OCI-LY1 (cell line): ENCODE results near the gene SPAG9.

ENCODE experiments used
- CTCF ChIP-seq: fragments of 200-600 bp; sonication (generic), shearing (Covaris generic); IDR thresholded peaks from 2 replicates; pipeline ENCODE4 v1.5.1; 2017; ENCODE audit warnings: mild to moderate bottlenecking, antibody characterized with exemption, low read length, moderate library complexity, mixed read lengths
- EZH2 ChIP-seq: fragments of 200-600 bp; sonication (generic), shearing (Covaris generic); IDR thresholded peaks from 2 replicates; pipeline ENCODE4 v1.8.0; 2017; ENCODE audit warnings: borderline replicate concordance, mixed run types, mild to moderate bottlenecking, antibody characterized with exemption, low read length, moderate library complexity, mixed read lengths

DNA sequence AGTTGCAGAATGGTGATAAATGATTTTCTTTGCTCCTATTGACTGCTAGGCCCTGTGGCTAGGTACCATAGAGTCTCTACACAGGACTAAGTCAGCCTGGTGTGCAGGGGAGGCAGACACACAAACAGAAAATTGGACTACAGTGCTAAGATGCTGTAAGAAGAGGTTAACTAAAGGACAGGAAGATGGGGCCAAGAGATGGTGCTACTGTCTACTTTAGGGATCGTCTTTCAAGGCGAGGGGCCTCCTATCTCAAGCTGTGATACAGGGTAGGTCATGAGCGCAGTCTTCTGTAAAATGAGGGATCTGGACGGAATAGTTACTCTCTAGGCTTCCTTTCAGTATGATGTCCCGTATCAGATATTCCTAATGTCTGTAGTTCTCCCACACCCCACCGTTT, 33.5 kb upstream of the SPAG9 start:
- TF ChIP-seq EZH2 (no peak), CTCF (no peak)
